Left kidney (tissue), 2 donors: ENCODE data around the gene TEX14. TPM values are rescaled to one million over a fixed set of nuclear protein-coding genes. Genes with fewer than 3 reads are reported as not detected.
"Not testable (repeated sequence)": the region's sequence is repeated elsewhere in the genome, so short reads cannot be mapped to it uniquely, and the experiment has no call there.

ENCODE experiments used
- DNase-seq: peaks from one replicate; pipeline ENCODE4 v3.0.0-alpha.2; 2013
- polyA plus RNA-seq: library from polyadenylated mRNA; unstranded; fragments of 120-200 nt; gene quantifications from one replicate; pipeline ENCODE4 v1.2.1, GENCODE V29; 2013; ENCODE audit not compliant: insufficient read length

Gene TEX14
- polyA plus RNA-seq, 1 donor: 1.6 TPM

DNA sequence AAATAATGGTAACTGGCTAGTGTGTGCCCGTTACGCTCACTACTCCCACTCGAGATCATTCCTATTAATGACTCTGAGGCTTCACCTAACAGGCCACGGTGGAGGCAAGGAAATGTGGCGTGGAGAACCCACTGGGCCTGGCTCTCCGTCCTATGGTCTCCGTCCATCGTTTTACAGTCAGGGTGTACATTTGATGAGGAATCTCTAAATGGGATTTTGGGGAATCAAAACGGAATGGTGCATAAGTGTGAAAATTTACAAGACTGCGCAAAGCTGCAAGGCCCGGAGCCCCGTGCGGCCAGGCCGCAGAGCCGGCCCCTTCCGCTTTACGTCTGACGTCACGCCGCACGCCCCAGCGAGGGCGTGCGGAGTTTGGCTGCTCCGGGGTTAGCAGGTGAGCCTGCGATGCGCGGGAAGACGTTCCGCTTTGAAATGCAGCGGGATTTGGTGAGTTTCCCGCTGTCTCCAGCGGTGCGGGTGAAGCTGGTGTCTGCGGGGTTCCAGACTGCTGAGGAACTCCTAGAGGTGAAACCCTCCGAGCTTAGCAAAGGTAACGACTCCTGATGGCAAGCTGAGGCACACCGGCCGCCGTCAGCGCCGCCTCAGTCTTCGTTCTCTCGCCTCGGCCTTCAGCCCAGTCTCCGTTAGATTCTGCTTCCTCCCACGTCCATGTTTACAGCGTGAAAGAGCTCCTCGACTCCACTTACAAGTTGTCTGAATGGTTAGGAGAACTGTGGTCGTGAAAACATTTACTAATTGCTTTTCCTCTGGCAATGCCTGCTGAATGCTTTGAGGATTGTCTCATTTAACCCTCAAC is 602 bp upstream of the TEX14 start, which contains the start of gene RAD51C:
RAD51C (plus strand) TSS at position 364 of the 817 bp plus-strand sequence; CDS start at position 406, 42 bp downstream.
- DNase-seq: peak; percentile 80

DNA sequence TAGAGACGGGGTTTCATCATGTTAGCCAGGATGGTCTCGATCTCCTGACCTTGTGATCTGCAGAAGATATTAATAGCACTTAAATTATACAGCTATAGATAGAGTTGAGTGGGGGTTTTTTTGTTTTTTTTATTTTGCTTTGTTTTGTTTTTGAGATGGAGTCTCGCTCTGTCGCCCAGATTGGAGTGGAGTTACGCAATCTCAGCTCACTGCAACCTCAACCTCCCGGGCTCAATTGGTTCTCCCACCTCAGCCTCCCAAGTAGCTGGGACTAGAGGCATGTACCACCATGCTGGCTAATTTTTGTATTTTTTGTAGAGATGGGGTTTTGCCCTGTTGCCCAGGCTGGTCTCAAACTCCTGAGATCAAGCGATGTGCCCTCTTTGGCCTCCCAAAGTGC is 1.8 kb downstream of the TEX14 start:
- DNase-seq: not testable (repeated sequence)

DNA sequence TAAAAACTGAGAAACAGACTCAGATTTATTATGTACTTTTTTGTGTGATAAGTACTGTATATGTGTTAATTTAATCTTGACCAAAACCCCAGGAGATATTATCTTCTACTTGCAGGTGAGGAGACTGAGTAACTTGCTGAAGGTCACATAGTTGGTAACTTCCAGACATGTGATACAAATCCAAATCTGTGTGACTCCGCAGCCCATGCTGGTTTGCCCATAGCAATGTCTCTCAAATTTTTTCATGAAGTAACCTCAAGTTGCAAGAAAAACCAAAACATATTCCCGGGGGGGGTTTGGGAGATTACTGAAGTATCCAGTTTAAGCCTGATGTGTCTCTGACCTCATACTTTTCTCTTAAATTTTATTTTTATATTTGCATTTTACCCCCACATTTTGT is 3.3 kb downstream of the TEX14 start:
- no peak for DNase-seq

DNA sequence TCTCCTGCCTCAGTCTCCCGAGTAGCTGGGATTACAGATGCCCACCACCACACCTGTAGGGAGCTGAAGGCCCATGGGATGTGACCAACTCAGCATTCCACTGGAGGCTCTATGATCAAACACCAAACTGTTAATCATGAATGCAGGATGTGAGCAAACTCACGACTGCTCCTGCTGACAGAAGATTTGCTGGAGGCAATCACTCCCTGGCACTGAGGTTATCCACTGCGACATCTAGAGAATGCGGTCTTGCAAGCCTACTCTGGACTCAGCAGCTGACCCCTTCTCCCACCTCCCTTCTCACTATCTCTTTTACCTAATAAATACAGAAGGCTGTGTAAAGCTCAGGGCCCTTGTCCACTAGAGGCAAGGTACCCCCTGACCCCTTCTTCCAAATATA is 4.9 kb downstream of the TEX14 start:
- DNase-seq: no peak

DNA sequence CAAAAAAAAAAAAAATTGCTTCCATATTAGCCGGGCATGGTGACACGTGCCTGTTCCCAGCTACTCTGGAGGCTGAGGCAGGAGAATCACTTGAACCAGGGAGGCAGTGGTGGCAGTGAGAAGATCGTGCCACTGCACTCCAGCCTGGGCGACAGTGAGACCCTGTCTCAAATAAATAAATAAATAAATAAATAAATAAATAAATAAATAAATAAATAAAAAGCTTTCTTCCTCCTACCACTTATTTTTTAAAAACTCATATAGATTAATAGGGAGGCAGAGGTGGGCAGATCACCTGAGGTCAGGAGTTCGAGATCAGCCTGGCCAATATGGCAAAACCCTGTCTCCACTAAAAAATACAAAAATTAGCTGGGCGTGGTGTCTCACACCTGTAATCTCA is 7.4 kb downstream of the TEX14 start:
- not testable (repeated sequence) for DNase-seq

DNA sequence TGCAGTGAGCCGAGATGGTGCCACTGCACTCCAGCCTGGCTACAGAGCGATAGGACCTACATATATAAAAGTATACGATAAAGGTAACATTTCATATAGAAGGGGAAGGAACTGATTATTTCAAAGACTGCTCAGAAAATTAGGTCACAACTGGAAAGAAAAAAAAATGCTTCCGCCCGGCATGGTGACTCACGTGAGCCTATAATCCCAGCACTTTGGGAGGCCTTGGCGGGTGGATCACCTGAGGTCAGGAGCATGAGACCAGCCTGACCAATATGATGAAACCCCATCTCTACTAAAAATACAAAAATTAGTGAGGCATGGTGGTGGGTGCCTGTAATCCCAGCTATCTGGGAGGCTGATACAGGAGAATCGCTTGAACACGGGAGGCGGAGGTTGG is 7.8 kb downstream of the TEX14 start:
- DNase-seq: no peak

DNA sequence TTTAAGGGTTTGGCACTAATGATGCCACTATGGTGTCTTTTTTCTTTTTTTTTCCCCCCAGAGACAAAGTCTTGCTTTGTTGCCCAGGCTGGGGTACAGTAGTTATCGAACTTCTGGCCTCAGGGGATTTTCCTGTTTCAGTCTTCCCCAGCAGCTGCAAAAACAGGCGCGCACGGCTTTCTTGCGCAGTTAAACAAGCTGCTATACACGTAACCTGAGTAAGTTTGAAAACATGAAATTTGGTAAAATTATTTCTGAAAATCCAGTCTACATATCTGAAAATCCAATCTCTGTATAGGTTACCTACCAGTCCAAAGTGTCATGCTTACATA is 11.8 kb downstream of the TEX14 start:
- no peak for DNase-seq

DNA sequence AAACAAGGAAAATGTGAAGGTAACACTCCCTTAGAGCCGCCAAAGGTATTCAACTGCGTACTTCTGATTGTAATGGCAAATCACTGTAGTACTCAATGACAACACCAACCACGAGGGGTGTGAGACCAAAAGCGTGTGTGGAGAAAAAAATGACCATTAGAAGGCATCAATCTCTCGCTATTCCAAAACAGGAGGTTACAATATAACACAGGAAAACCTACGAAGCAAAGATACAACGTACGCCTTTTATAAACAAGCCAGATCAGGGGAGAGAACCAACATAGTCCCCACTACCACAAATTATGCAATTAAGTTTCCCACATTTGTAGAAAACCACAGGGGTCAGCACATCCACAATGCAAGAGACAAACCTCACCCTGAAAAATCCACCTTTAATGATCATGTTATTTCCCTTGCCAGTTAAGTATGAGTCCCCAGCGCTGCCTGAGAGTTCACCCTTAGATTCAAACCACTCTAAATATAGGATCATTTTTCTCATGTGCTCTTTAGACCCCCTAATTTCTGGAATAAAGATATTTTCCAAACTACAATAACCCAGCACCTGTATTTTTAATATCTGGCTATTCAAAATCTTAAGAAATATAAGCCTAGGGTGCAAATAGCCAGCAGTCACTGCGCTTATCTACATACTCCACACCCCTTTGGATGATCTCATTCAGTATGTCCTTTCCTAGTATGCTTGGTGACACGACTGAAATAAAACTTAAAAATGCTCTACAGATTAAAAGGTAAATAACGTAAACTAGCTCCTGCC is 12.4 kb downstream of the TEX14 start:
- DNase-seq: no peak

DNA sequence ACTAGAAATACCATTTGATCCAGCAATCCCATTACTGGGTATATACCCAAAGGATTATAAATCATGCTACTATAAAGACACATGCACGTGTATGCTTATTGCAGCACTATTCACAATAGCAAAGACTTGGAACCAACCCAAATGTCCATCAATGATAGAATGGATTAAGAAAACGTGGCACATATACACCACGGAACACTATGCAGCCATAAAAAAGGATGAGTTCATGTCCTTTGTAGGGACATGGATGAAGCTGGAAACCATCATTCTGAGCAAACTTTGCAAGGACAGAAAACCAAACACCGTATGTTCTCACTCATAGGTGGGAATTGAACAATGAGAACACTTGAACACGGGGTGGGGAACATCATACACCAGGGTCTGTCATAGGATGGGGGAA is 13.6 kb downstream of the TEX14 start:
- not testable (repeated sequence) for DNase-seq

DNA sequence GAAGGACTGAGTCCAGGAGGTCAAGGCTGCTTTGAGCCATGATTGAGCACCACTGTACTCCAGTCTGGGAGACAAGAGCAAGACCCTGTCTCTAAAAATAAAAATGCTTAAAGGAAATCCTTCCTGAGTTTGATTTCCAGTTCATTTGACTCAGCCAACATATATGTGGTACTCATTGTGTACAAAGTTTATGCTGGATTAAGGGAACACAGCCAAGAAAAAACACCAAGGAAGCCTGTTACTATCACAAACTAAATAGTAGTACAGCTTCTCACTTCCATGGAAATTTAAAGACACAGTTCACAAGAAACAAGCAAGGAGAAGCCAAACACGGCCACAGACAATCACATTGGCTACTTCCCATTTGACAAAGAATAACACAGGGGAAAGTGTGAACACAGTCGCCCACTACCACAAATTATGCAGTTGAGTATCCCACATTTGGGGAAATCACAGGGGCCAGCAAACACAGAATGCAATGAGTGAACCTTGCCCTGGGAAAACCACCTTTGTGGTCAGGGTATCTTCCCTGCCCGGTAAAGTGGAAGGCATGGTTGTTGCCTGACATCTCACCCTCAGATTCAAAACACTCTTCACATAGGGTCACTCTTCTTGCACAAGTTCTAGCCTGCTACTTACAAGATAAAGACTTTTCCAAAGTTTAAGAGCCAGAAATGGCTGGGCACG is 14.5 kb downstream of the TEX14 start:
- DNase-seq: no peak

DNA sequence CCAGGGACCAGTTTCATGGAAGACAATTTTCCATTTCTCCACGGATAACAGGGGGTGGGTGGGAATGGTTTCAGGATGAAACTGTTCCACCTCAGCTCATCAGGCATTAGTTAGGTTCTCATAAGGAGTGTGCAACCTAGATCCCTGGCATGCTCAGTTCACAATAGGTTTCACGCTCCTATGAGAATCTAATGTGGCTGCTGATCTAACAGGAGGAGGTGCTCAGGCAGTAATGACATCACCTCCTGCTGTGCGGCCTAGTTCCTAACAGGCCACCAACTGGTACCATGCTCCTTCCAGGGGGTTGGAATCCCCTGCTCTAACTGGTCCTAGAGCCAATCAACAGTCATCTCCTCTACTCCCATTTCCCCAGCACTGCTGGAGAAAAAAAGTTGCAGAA is 19.9 kb downstream of the TEX14 start:
- no peak for DNase-seq

DNA sequence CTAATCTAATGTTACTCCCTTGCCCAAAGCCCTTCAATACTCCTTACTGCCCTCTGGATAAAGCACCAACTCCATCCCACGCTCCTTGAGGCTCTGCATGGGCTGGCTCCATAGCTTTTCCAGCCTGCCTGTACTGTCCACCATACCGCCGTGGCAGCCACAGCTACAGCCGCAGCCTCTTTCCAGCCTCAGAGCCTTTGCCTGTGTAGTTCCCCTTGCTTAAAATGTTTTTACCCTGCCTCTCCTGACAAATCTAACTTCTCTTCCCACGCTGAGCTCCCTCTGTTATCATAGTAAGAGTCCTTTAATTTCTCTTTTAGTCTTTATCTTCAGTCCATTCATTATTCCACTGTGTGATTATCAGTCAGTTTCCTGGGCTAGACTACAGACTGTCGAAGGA is 22.0 kb downstream of the TEX14 start:
- no peak for DNase-seq

DNA sequence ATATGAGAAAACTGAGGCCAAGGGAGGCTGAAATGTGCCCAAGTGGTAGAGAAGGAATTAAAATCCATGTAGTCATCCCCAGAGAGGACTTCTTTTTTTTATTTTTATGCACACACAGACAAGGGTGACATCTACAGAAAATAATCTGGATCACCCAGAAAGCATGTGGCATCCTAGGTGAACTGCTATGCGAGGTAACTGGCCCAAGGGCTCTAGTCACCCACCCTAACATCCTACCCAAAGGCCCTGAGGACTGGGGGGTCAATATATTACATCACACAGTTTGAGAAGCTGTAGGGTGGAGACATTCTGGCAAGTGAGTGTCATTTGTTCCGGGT is 23.3 kb downstream of the TEX14 start:
- DNase-seq: no peak

DNA sequence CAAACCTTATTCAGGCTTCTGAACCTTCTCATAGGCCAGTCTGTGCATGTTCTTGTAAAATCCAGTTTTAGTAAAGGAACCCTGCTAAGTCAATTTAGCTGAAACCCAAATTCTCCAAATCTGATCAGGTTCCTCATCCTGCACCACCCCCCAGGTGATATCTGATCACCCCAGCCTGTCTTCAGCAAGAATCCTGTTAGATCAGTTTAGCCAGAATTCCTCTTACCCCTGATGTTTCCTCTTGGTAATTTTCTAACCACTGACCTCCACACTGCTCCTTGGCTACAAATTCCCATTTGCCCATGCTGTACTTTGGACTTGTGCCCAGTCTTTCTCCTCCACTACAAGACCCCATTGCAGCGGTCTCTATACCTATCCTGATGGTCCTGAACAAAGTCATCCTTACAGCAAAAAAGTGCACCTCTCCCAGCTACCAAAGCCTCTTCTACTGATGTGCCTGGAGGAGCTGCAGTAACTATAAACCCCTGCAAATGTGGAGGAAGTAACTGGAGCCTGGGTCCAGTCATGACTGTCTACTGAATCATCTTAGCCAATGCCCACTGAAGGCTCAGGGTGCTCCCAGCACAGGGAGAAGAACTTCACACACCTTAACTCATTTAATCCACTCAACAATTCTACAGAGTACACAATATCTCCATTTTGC is 23.8 kb downstream of the TEX14 start:
- DNase-seq: no peak

DNA sequence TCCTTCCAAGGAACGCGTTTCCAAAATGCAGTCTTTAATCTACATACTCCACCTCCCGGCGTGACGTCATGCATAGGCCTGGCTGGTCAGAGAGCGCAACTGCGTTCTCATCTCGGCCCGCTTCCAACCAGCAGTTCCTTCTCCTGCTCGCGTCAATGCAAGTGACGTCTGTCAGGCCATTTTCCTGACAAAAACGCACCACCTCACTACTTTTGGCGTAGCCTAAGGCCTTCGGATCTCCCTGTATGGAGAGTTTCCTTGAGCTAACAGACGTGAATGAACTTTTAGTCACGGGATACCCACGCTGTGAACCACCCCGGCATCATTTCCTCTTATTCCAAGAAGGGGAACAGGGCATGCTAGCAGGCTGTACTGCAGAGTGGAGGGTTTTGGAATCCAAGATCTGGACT is 25.0 kb downstream of the TEX14 start:
- DNase-seq: peak; percentile 13

DNA sequence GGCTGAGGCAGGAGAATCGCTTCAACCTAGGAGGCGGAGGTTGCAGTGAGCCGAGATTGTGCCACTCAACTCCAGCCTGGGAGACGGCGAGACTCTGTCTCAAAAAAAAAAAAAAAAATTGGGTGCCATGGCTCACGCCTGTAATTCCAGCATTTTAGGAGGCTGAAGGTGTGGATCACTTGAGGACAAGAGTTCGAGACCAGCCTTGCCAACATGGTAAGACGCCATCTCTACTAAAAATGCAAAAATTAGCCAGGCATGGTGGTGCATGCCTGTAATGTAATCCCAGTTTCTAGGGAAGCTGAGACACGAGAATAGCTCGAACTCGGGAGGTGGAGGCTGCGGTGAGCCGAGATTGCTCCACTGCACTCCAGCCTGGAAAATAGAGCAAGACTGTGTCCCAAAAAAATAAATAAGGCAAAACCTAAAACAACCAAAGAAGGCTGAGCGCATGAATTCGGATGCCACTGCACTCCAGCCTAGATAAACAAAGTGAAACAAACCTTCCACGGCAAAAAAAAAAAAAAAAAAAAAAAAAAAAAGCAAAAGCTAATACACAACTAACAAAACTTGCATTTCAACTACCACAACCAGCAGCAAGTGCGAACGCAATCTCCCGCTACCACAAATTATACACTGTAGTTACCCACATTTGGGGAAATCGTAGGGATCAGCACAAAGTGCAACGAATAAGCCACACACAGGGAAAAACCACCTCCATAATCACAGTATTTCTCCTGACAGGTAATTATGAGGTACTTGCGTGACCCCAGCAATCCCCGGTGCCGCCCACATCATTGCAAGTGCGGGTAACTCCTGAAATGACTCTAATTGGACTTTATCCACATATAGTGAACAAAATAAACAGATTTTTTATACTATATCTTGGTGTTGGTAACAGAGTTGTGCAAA is 25.6 kb downstream of the TEX14 start:
- no peak for DNase-seq

DNA sequence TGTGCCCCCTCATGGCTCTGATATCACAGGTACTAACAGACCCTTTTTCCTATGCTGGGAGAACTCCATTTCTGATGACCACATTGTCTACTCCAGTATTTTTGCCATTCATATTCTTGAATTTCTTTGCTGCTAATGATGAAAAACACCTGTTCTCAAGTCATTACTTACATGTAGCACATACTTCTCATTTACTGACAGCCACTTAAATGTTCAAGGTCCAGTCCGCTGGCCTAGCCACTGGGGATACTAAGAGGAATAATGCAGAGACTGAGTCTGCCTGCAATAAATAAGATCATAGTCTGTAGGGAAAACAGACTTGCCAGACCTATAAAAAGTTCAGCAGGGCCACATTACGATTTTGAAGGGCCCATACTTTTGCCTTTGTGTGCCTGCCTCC is 27.5 kb downstream of the TEX14 start:
- no peak for DNase-seq

DNA sequence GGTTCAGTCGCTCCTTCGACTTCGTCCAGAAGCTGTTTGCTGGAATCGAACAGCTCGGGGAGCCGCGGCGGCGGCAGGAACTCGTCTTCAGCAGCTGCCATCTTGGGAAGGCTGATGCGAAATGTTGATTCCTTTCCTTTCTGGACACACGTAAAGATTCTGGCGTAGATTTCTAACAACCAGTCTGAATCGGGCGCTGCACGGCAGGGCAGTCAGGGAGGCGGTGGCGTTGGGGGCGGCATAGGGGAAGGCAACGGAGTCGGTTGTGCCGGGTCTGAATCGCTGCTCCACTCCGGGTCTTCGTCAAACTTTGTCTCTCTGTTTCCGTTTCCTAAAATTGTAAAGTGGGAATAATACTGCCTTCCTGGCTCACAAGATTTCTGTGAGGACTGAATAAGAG is 30.3 kb downstream of the TEX14 start:
- no peak for DNase-seq

DNA sequence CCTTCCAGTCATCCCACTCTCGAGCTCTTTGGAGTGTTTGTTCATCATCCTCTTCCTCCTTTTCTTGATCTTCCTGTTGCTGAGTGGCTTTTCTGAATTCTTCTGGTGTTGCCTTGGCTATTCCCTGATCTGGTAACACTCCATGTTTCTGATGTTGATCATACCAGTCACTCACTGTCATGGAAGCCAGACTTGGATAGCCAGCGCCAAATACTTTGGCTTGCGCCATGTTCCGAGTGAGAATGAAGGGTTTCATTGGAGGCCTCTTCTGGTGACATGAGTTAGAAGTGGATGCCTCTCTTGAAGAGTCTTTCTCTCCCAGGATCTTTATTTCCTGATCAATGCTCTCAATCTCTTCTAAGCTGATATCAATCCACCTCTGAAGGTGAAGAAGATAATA is 31.2 kb downstream of the TEX14 start:
- no peak for DNase-seq

DNA sequence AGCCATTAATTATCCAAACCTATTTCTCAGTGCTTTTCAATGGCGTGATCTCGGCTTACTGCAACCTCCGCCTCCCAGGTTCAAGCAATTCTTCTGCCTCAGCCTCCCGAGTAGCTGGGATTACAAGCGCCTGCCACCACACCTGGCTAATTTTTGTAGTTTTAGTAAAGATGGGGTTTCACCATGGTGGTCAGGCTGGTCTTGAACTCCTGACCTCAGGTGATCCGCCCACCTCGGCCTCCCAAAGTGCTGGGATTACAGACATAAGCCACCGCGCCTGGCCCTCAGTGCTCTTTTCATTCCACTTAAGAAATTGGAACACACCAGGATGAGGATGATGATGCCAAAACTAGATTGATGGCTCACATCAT is 32.1 kb downstream of the TEX14 start:
- DNase-seq: not testable (repeated sequence)
